HEK293T (cell line): ENCODE measurements around the gene PACS2.

Experiments
- CTCF ChIA-PET: fragments of 350-600 bp; formaldehyde crosslinking; extraction: SDS; loops from one replicate; lab custom pipeline; 2021; ENCODE audit warnings: antibody characterized with exemption, inconsistent platforms; lab: Yijun Ruan, JAX
- POLR2A ChIA-PET: fragments of 350-600 bp; formaldehyde crosslinking; extraction: SDS; loops from one replicate; lab custom pipeline; 2020; ENCODE audit warnings: antibody characterized with exemption, inconsistent platforms; lab: Yijun Ruan, JAX
- DNase-seq: peaks from one replicate; pipeline ENCODE4 v3.0.0; 2012; ENCODE audit warnings: mixed read lengths; ENCODE audit errors: extremely low spot score
- ARNT ChIP-seq: fragments of 450-650 bp; IDR thresholded peaks from 2 replicates; pipeline ENCODE4 v1.6.1; 2017; ENCODE audit warnings: mild to moderate bottlenecking
- BHLHE40 ChIP-seq: fragments of 450-650 bp; IDR thresholded peaks from 2 replicates; pipeline ENCODE4 v1.6.1; 2016; ENCODE audit warnings: mild to moderate bottlenecking, moderate library complexity, borderline replicate concordance
- CTBP1 ChIP-seq: fragments of 450-650 bp; IDR thresholded peaks from 2 replicates; pipeline ENCODE4 v1.6.1; 2016; ENCODE audit warnings: borderline replicate concordance
- ELF4 ChIP-seq: fragments of 450-650 bp; IDR thresholded peaks from 2 replicates; pipeline ENCODE4 v1.6.1; 2017; ENCODE audit warnings: antibody characterized with exemption
- FOXA1 ChIP-seq: fragments of 450-650 bp; IDR thresholded peaks from 2 replicates; pipeline ENCODE4 v1.6.1; 2016; ENCODE audit warnings: mild to moderate bottlenecking
- FOXK2 ChIP-seq: fragments of 450-650 bp; IDR thresholded peaks from 2 replicates; pipeline ENCODE4 v1.6.1; 2016; ENCODE audit warnings: mild to moderate bottlenecking
- FOXM1 ChIP-seq: fragments of 450-650 bp; IDR thresholded peaks from 2 replicates; pipeline ENCODE4 v1.6.1; 2017; ENCODE audit warnings: mild to moderate bottlenecking, borderline replicate concordance
- HDGF ChIP-seq: fragments of 450-650 bp; IDR thresholded peaks from 2 replicates; pipeline ENCODE4 v1.6.1; 2017; ENCODE audit warnings: antibody characterized with exemption, borderline replicate concordance
- L3MBTL2 ChIP-seq: fragments of 450-650 bp; conservative IDR thresholded peaks from 2 replicates; pipeline ENCODE4 v1.6.1; 2016; ENCODE audit warnings: mild to moderate bottlenecking
- LEF1 ChIP-seq: fragments of 450-650 bp; IDR thresholded peaks from 2 replicates; pipeline ENCODE4 v1.6.1; 2017; ENCODE audit warnings: mild to moderate bottlenecking, borderline replicate concordance
- NFRKB ChIP-seq: fragments of 450-650 bp; IDR thresholded peaks from 2 replicates; pipeline ENCODE4 v1.6.1; 2016; ENCODE audit warnings: mild to moderate bottlenecking, moderate library complexity
- PKNOX1 ChIP-seq: fragments of 450-650 bp; IDR thresholded peaks from 2 replicates; pipeline ENCODE4 v1.6.1; 2016
- SP1 ChIP-seq: fragments of 450-650 bp; IDR thresholded peaks from 2 replicates; pipeline ENCODE4 v1.6.1; 2017
- SUZ12 ChIP-seq: fragments of 450-650 bp; IDR thresholded peaks from 2 replicates; pipeline ENCODE4 v1.6.1; 2016; ENCODE audit warnings: mild to moderate bottlenecking
- TARDBP ChIP-seq: fragments of 450-650 bp; IDR thresholded peaks from 2 replicates; pipeline ENCODE4 v1.6.1; 2016
- ZNF384 ChIP-seq: fragments of 450-650 bp; IDR thresholded peaks from 2 replicates; pipeline ENCODE4 v1.6.1; 2016

The PACS2 gene

GRCh38 chr14:105433161-105433605 is 118.6 kb downstream of the PACS2 start:
- TF ChIP-seq TARDBP (no peak), ARNT (no peak), BHLHE40 (no peak), FOXM1 (no peak), FOXA1 (no peak)
- CTCF ChIA-PET, result no interaction called here
- POLR2A ChIA-PET, result no interaction called here

GRCh38 chr14:105436402-105436801 is 121.9 kb downstream of the PACS2 start:
- POLR2A ChIA-PET, result no interaction called here
- TF ChIP-seq SUZ12 (no peak), HDGF (no peak), SP1 (no peak)
- CTCF ChIA-PET, result no interaction called here
- no peak for DNase-seq

More at GRCh38 chr14:105433161-105433605, 118.6 kb downstream of the PACS2 start:
- no peak for DNase-seq

- TF ChIP-seq CTBP1, result no peak
- no peak for TF ChIP-seq HDGF
- no peak for TF ChIP-seq FOXK2
- TF ChIP-seq LEF1, result no peak
- TF ChIP-seq FOXA1, result no peak
- TF ChIP-seq SUZ12, result no peak
- TF ChIP-seq L3MBTL2, result no peak
- no peak for TF ChIP-seq NFRKB
- TF ChIP-seq PKNOX1, result no peak
- TF ChIP-seq ZNF384, result no peak
- TF ChIP-seq FOXM1, result no peak
- TF ChIP-seq ELF4, result no peak
- no peak for TF ChIP-seq TARDBP
- no peak for TF ChIP-seq SP1
- TF ChIP-seq ARNT, result no peak
- DNase-seq, result no peak
- ChIA-PET CTCF (no interaction called here), POLR2A (no interaction called here)
These were observed 122.6 kb downstream of the PACS2 start for GRCh38 chr14:105436891-105437722.

GRCh38 chr14:105437723-105438500 is 123.4 kb downstream of the PACS2 start:
- ChIA-PET POLR2A (no interaction called here), CTCF (no interaction called here)
- DNase-seq, result no peak
- TF ChIP-seq FOXA1 (no peak), ELF4 (no peak), SUZ12 (no peak), NFRKB (no peak), ARNT (no peak), FOXM1 (no peak), TARDBP (no peak), CTBP1 (no peak), BHLHE40 (no peak), SP1 (no peak), PKNOX1 (no peak), L3MBTL2 (no peak), HDGF (no peak)

GRCh38 chr14:105439179-105439578 is 124.6 kb downstream of the PACS2 start:
- DNase-seq, result no peak
- POLR2A ChIA-PET, result no interaction called here
- CTCF ChIA-PET, result no interaction called here
- no peak for TF ChIP-seq SP1
- TF ChIP-seq TARDBP, result no peak
- TF ChIP-seq CTBP1, result no peak
- TF ChIP-seq ZNF384, result no peak
- TF ChIP-seq FOXA1, result no peak
- no peak for TF ChIP-seq HDGF
- no peak for TF ChIP-seq LEF1
- TF ChIP-seq BHLHE40, result no peak

DNA sequence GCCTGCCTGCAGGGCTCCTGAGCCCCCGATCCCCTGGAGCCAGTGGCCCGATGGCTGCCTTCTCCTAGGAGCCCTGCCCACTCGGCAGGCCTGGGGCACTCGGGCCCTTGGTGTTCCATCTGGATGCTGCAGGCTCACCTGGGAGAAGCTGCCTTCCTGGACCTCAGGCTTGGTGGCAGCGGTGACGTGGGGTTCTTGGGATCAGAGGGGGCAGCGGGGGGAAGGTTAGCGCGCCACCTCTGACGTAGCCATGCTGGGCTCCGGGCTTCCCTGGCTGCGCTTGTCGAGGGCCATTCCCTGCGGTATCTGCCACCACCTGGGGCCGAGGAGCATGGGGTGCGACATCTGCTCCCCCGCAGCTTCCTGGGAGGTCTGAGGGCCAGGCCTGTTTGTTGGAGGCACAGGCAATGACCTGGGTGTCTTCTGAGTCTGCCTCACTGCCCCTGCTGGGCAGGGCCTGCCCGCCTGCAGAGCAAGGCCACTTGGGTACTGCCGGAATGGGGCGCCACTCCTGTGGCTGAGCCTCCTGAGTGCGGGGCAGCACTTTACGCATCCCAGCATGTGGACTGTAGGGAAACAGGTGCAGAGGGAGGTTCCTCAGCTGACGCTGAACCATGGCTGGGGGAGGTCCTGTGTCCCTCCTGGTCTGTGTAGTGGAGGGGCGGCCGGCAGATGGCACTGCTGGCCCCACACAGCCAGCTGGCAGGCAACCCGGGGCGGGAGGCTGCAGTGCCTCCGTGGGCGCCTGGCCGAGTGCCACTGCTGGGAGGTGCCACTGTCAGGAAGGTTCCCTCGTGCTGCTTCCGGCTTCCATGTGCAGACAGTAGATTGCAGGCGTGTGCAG is 125.4 kb downstream of the PACS2 start:
- TF ChIP-seq CTBP1, result no peak
- no peak for TF ChIP-seq ELF4
- TF ChIP-seq L3MBTL2, result no peak
- TF ChIP-seq TARDBP, result no peak
- no peak for TF ChIP-seq BHLHE40
- no peak for TF ChIP-seq FOXM1
- no peak for TF ChIP-seq FOXK2
- no peak for TF ChIP-seq SUZ12
- TF ChIP-seq SP1, result no peak
- no peak for TF ChIP-seq LEF1
- TF ChIP-seq HDGF, result no peak
- no peak for TF ChIP-seq FOXA1
- ChIA-PET POLR2A (no interaction called here), CTCF (no interaction called here)
- DNase-seq, result no peak
